GM21529 (cell line): ENCODE data around the gene FOXI2.

Experiments used
- ATAC-seq: cut with Tn5 transposase; IDR thresholded peaks from one replicate; pipeline ENCODE4 v1.9.1; 2021; ENCODE audit not compliant: unreplicated experiment

Gene FOXI2

GRCh38 chr10:127736915-127737562, at the start of gene FOXI2:
TSS of gene FOXI2 (plus strand) at chr10:127737185. CDS start at chr10:127737274, 89 bp downstream.
- no peak for ATAC-seq

GRCh38 chr10:127687548-127687947, 49.4 kb upstream of the FOXI2 start:
- ATAC-seq = no peak

- ATAC-seq = no peak
Measured at GRCh38 chr10:127690176-127690835, 46.7 kb upstream of the FOXI2 start.

- ATAC-seq = peak; percentile 86
Measured at GRCh38 chr10:127694580-127695193, 42.3 kb upstream of the FOXI2 start.

GRCh38 chr10:127695431-127695830, 41.6 kb upstream of the FOXI2 start:
- ATAC-seq = no peak

- ATAC-seq = no peak
Measured at GRCh38 chr10:127698886-127699285, 38.1 kb upstream of the FOXI2 start.

GRCh38 chr10:127699311-127699710, 37.7 kb upstream of the FOXI2 start:
- no peak for ATAC-seq

GRCh38 chr10:127702271-127702670, 34.7 kb upstream of the FOXI2 start:
- ATAC-seq = no peak

GRCh38 chr10:127715249-127715648, 21.7 kb upstream of the FOXI2 start:
- no peak for ATAC-seq

- ATAC-seq = no peak
Measured at GRCh38 chr10:127715782-127716378, 21.1 kb upstream of the FOXI2 start.

- peak; percentile 63 for ATAC-seq
Measured at GRCh38 chr10:127720142-127720541, 16.8 kb upstream of the FOXI2 start.

GRCh38 chr10:127720903-127721302, 16.1 kb upstream of the FOXI2 start:
- no peak for ATAC-seq

- ATAC-seq = no peak
Measured at GRCh38 chr10:127734753-127735152, 2.2 kb upstream of the FOXI2 start.

- ATAC-seq = no peak
Measured at GRCh38 chr10:127735156-127735555, 1.8 kb upstream of the FOXI2 start.

- ATAC-seq = no peak
Measured at GRCh38 chr10:127735723-127736221, 1.2 kb upstream of the FOXI2 start.

- no peak for ATAC-seq
Measured at GRCh38 chr10:127736222-127736914, 617 bp upstream of the FOXI2 start.

GRCh38 chr10:127737563-127738511, 852 bp downstream of the FOXI2 start:
- no peak for ATAC-seq

- ATAC-seq = no peak
Measured at GRCh38 chr10:127738512-127739424, 1.8 kb downstream of the FOXI2 start.

GRCh38 chr10:127739908-127740307, 2.9 kb downstream of the FOXI2 start:
- ATAC-seq = no peak
